B cell (primary cell): Measurements from ENCODE around the gene RDH5. TPM values are rescaled to one million over a fixed set of nuclear protein-coding genes. Genes with fewer than 3 reads are reported as not detected.

Source experiments
- ATAC-seq: fragments of 200-7000 bp; cut with Tn5 transposase; one replicate; pipeline ENCODE4 v1.10.0; 2021; ENCODE audit warnings: low read depth, mild to moderate bottlenecking, moderate number of reproducible peaks, moderate library complexity
- CTCF ChIA-PET: fragments of 350-600 bp; sonication (Branson Sonifier 250); formaldehyde crosslinking; loops from one replicate; lab custom pipeline; 2021; ENCODE audit warnings: antibody characterized with exemption, inconsistent platforms; lab: Charles Lee
- POLR2A ChIA-PET: fragments of 350-600 bp; sonication (Branson Sonifier 250); formaldehyde crosslinking; loops from one replicate; lab custom pipeline; 2021; ENCODE audit warnings: antibody characterized with exemption; lab: Charles Lee
- DNase-seq: peaks from one replicate; pipeline ENCODE4 v3.0.0; 2013
- H2AFZ ChIP-seq: 2 replicates; pipeline ENCODE4 v1.6.1; 2012; ENCODE audit warnings: mild to moderate bottlenecking, low read depth, low read length; ENCODE audit not compliant: insufficient read depth, poor library complexity, severe bottlenecking
- H3K27ac ChIP-seq, 2 donors: 1 replicate in 1 of 2; 2 replicates in 1 of 2; pipeline ENCODE4 v1.5.1; 2012 to 2013; ENCODE audit warnings: low read length in 2 of 2, mild to moderate bottlenecking in 2 of 2, moderate library complexity in 1 of 2
- H3K27me3 ChIP-seq, 4 experiments: fragments of 200-600 bp in 1 of 4; sonication (generic) in 1 of 4; replicated peaks in 1 of 4; 1 replicate in 2 of 4; 2 replicates in 2 of 4; pipeline versions ENCODE4 v1.6.1 to v1.7.0; 2013 to 2016; ENCODE audit warnings: low read length in 3 of 4, mild to moderate bottlenecking in 2 of 4, mixed read lengths in 1 of 4, moderate library complexity in 1 of 4; ENCODE audit not compliant: insufficient read depth in 4 of 4, control insufficient read depth in 3 of 4; ENCODE audit errors: control extremely low read depth in 1 of 4
- H3K36me3 ChIP-seq, 2 experiments: replicated peaks in 1 of 2; 1 replicate in 1 of 2; 2 replicates in 1 of 2; pipeline versions ENCODE4 v1.6.1 to v1.7.1; 2013; ENCODE audit warnings: low read length in 1 of 2; ENCODE audit not compliant: insufficient read depth in 2 of 2, control insufficient read depth in 1 of 2; ENCODE audit errors: control extremely low read depth in 1 of 2, extremely low read depth in 1 of 2
- H3K4me1 ChIP-seq, 2 donors: fragments of 200-600 bp in 1 of 2; sonication (generic) in 1 of 2; 1 replicate in 1 of 2; 2 replicates in 1 of 2; pipeline versions ENCODE4 v1.5.1 to v1.6.1; 2013 to 2017; ENCODE audit warnings: low read length in 2 of 2; ENCODE audit not compliant: control insufficient read depth in 2 of 2, insufficient read depth in 2 of 2
- H3K4me2 ChIP-seq: replicated peaks from 2 replicates; pipeline ENCODE3; 2012; ENCODE audit warnings: mild to moderate bottlenecking, low read depth, low read length; ENCODE audit not compliant: poor library complexity, severe bottlenecking
- H3K4me3 ChIP-seq, 5 experiments: fragments of 200-600 bp in 1 of 5; sonication (generic) in 1 of 5; 1 replicate in 3 of 5; 2 replicates in 2 of 5; pipeline versions ENCODE4 v1.5.1 to v1.7.0; 2011 to 2016; ENCODE audit warnings: low read length in 4 of 5, mild to moderate bottlenecking in 4 of 5, low read depth in 2 of 5, control low read depth in 1 of 5, moderate library complexity in 1 of 5; ENCODE audit not compliant: insufficient read depth in 1 of 5; ENCODE audit errors: control extremely low read depth in 1 of 5, extremely low read depth in 1 of 5
- H3K79me2 ChIP-seq: fragments of 200-600 bp; sonication (generic); one replicate; pipeline ENCODE4 v1.6.0; 2016; ENCODE audit warnings: low read length; ENCODE audit not compliant: control insufficient read depth, insufficient read depth
- H3K9ac ChIP-seq: fragments of 200-600 bp; sonication (generic); 2 replicates; pipeline ENCODE4 v1.6.1; 2017; ENCODE audit warnings: mild to moderate bottlenecking, low read length, moderate library complexity
- H3K9me3 ChIP-seq, 3 donors: one replicate each; pipeline versions ENCODE4 v1.6.1 to v1.7.1; 2013; ENCODE audit warnings: low read length in 2 of 3; ENCODE audit not compliant: control insufficient read depth in 2 of 3, insufficient read depth in 1 of 3; ENCODE audit errors: control extremely low read depth in 1 of 3
- H4K20me1 ChIP-seq: 2 replicates; pipeline ENCODE4 v1.6.0; 2012; ENCODE audit warnings: mild to moderate bottlenecking, low read length; ENCODE audit not compliant: insufficient read depth, control insufficient read depth, poor library complexity, severe bottlenecking
- H3K27ac Mint-ChIP-seq: one replicate; pipeline ENCODE4 v1.8.0; 2021; ENCODE audit warnings: mixed read lengths
- H3K27me3 Mint-ChIP-seq: one replicate; pipeline ENCODE4 v1.8.0; 2021; ENCODE audit warnings: mixed read lengths
- H3K4me1 Mint-ChIP-seq: one replicate; pipeline ENCODE4 v1.8.0; 2021; ENCODE audit warnings: mixed read lengths
- H3K4me3 Mint-ChIP-seq: one replicate; pipeline ENCODE4 v1.8.0; 2021; ENCODE audit warnings: mixed read lengths
- H3K9me3 Mint-ChIP-seq: one replicate; pipeline ENCODE4 v1.8.0; 2022; ENCODE audit warnings: mixed read lengths; ENCODE audit not compliant: insufficient read depth
- EZH2 ChIP-seq: IDR thresholded peaks from 2 replicates; pipeline ENCODE4 v1.6.1; 2012; ENCODE audit warnings: borderline replicate concordance, low read depth, mild to moderate bottlenecking, moderate library complexity, low read length; ENCODE audit not compliant: insufficient read depth, poor library complexity, severe bottlenecking
- WGBS: methylation state at CpG from one replicate; pipeline ENCODE4 v1.1.5; 2013; ENCODE audit warnings: missing lambda C conversion rate; ENCODE audit not compliant: insufficient coverage; 5-methylcytosine and 5-hydroxymethylcytosine counted together
- intact Hi-C: fragments of 100-400 bp; cut with micrococcal nuclease; formaldehyde crosslinking; loops from one replicate; pipeline ENCODE4 v1.10.0; 2022
- polyA plus RNA-seq: library from polyadenylated mRNA; depleted of rRNA; stranded (reverse); fragments of >200 nt; gene quantifications from 2 replicates; pipeline ENCODE4 v1.2.3, GENCODE V29; 2012
- total RNA-seq, 2 donors: library from RNA; stranded (reverse); fragments of 120-200 nt in 1 of 2; gene quantifications; 1 replicate in 1 of 2; 2 replicates in 1 of 2; pipeline versions ENCODE4 v1.2.3 to v1.2.4, GENCODE V29; 2013 to 2022
- TF ChIP-seq, protein P1 (sequence below): fragments of 200-600 bp; IDR thresholded peaks from one replicate; pipeline ENCODE4 v1.8.0; 2022; ENCODE audit warnings: antibody characterized with exemption, mild to moderate bottlenecking

The RDH5 gene
- total and polyA plus RNA-seq, 2 donors (not counting 1 experiment from before 2014, with no cell fraction given): 32.6 to 37.8 TPM

- peak overlapping the region; percentile 91 for H3K27ac Mint-ChIP-seq
- H3K4me1 ChIP-seq: peaks cover 16 to 25% of the 10 kb centered on the region in 2 donors
- no peak overlapping the region for H3K4me2 ChIP-seq
- TF ChIP-seq, protein P1, sequence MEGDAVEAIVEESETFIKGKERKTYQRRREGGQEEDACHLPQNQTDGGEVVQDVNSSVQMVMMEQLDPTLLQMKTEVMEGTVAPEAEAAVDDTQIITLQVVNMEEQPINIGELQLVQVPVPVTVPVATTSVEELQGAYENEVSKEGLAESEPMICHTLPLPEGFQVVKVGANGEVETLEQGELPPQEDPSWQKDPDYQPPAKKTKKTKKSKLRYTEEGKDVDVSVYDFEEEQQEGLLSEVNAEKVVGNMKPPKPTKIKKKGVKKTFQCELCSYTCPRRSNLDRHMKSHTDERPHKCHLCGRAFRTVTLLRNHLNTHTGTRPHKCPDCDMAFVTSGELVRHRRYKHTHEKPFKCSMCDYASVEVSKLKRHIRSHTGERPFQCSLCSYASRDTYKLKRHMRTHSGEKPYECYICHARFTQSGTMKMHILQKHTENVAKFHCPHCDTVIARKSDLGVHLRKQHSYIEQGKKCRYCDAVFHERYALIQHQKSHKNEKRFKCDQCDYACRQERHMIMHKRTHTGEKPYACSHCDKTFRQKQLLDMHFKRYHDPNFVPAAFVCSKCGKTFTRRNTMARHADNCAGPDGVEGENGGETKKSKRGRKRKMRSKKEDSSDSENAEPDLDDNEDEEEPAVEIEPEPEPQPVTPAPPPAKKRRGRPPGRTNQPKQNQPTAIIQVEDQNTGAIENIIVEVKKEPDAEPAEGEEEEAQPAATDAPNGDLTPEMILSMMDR: peak; percentile 50
- no peak for TF ChIP-seq EZH2
- intact Hi-C loops: loop anchor here (1.0 to 2.0 kb wide), 3 partner anchors 78 to 302 kb away; partner anchors contain the start of genes RPS26 and SARNP
- H4K20me1 ChIP-seq: no peaks in the 10 kb centered on the region
- no peaks in the 10 kb centered on the region for H3K27me3 ChIP-seq
- H3K27ac ChIP-seq: no peak overlapping the region
- H3K9me3 ChIP-seq: no peaks in the 10 kb centered on the region
- peak overlapping the region; percentile 89 for H3K4me3 Mint-ChIP-seq
- CTCF ChIA-PET: interaction anchor here (0.7 to 8.1 kb wide), 48 partner anchors 8 to 722 kb away, joined by 3 to 147 read pairs (median 5); partner anchors contain the start of genes BLOC1S1, CD63, COQ10A and DGKA
- H3K9me3 Mint-ChIP-seq: no peaks in the 10 kb centered on the region
- no CpG with 5 or more reads among the region's 2 CpGs for WGBS
- H3K4me1 Mint-ChIP-seq: peaks cover 26% of the 10 kb centered on the region
- peak overlapping the region in 2 of 5 experiments; percentile 65 to 97 for H3K4me3 ChIP-seq
- H3K36me3 ChIP-seq: no peaks in the 10 kb centered on the region
- no peaks in the 10 kb centered on the region for H3K27me3 Mint-ChIP-seq
- no peak overlapping the region for H2AFZ ChIP-seq
- DNase-seq: no peak
- H3K9ac ChIP-seq: no peak overlapping the region
- POLR2A ChIA-PET: interaction anchor here (0.6 to 2.4 kb wide), 8 partner anchors 9 to 460 kb away, joined by 3 to 18 read pairs (median 4); partner anchors contain the start of genes CD63, ORMDL2 and SARNP
- H3K79me2 ChIP-seq: peaks cover 3% of the 10 kb centered on the region
- no peak for ATAC-seq
Observed at GRCh38 chr12:55739025-55739378, 18.8 kb downstream of the RDH5 start.

- Histone ChIP-seq H3K9me3 (no peaks in the 10 kb centered on the region), H4K20me1 (no peaks in the 10 kb centered on the region), H3K4me1 (peaks cover 31 to 45% of the 10 kb centered on the region in 2 donors), H3K4me2 (peak overlapping the region; percentile 94), H3K27me3 (no peaks in the 10 kb centered on the region), H3K4me3 (peak overlapping the region in 4 of 5 experiments; percentile 33 to 54 (median 44)), H3K79me2 (peaks cover 6% of the 10 kb centered on the region), H2AFZ (peak overlapping the region; percentile 90), H3K27ac (no peak overlapping the region), H3K9ac (peak overlapping the region; percentile 58), H3K36me3 (no peaks in the 10 kb centered on the region)
- 51% methylated on average over 3 of the region's 3 CpGs for WGBS
- no peaks in the 10 kb centered on the region for H3K9me3 Mint-ChIP-seq
- peaks cover 49% of the 10 kb centered on the region for H3K4me1 Mint-ChIP-seq
- no peaks in the 10 kb centered on the region for H3K27me3 Mint-ChIP-seq
- TF ChIP-seq EZH2: no peak
- ChIA-PET POLR2A (no interaction called here), CTCF (interaction anchor here (0.8 to 5.9 kb wide), 7 partner anchors 12 to 287 kb away, joined by 3 to 112 read pairs (median 3); partner anchors contain the start of genes CD63 and RDH5)
- H3K4me3 Mint-ChIP-seq: peak overlapping the region; percentile 83
- ATAC-seq (no peak), DNase-seq (no peak)
- H3K27ac Mint-ChIP-seq: peak overlapping the region; percentile 64
- intact Hi-C loops: loop anchor here (5.0 kb wide), 1 partner anchor 725 kb away; the partner anchor contains the start of gene SPRYD4
Observed at GRCh38 chr12:55741931-55742680, 21.9 kb downstream of the RDH5 start.
